SK-N-MC (cell line): ENCODE data around the gene HS3ST3B1.

Experiments
- EZH2 ChIP-seq: fragments of 200-600 bp; sonication (generic); IDR thresholded peaks from one replicate; pipeline ENCODE4 v1.6.1; 2017; ENCODE audit warnings: antibody characterized with exemption
- FOXP2 ChIP-seq: optimal IDR thresholded peaks from 2 replicates; pipeline ENCODE3; 2011; ENCODE audit warnings: mild to moderate bottlenecking, moderate library complexity; ENCODE audit not compliant: insufficient read depth; ENCODE audit errors: extremely low read length, control extremely low read depth
- POLR2AphosphoS5 ChIP-seq: IDR thresholded peaks from 2 replicates; pipeline ENCODE4 v1.6.1; 2012; ENCODE audit warnings: mild to moderate bottlenecking, low read depth, low read length, borderline replicate concordance

DNA sequence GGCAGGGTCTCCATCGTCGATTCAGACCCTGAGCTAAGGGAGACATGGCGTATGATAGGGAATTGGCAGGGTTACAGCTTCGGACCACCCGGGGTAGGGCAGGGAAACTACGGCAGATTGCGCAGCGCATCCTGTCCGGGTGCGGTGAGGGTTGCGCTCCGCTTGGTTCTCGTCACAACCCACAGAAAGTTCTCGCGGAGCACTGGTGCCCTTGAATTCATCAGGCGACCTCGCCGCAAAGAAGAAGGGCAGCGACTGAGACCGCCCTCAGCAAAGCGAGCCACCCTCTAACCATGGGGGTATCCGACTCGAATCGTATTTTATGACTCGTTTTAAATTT lies 1.2 kb downstream of the HS3ST3B1 start:
- TF ChIP-seq EZH2, result no peak
- TF ChIP-seq POLR2AphosphoS5, result no peak
- TF ChIP-seq FOXP2, result no peak
